ENCODE results near the gene TSC22D2.

GRCh38 chr3:150484410-150484809, 76.3 kb downstream of the TSC22D2 start:
- TF ChIP-seq CTCF (IDR thresholded peaks at IDR 0.05; ENCODE audit: control extremely low read depth in 1 of 3, insufficient read depth in 1 of 3, low read depth in 1 of 3, low read length in 3 of 3) (no peak), CEBPB (IDR thresholded peaks at IDR 0.05; ENCODE audit: low read depth, low read length) (no peak), BACH1 (IDR thresholded peaks at IDR 0.05; ENCODE audit: low read length) (no peak), CHD2 (IDR thresholded peaks at IDR 0.05; ENCODE audit: low read length) (no peak)

Measured in H1 (cell line).